Duodenal mucosa (tissue), 2 donors: ENCODE measurements around the gene CER1.

Experiments used
- H3K27ac ChIP-seq: one replicate; pipeline ENCODE4 v1.7.0; 2013; ENCODE audit warnings: low read depth, low read length
- H3K27me3 ChIP-seq, 2 donors: one replicate each; pipeline ENCODE4 v1.7.0; 2013; ENCODE audit warnings: low read length in 2 of 2, control low read depth in 1 of 2; ENCODE audit not compliant: insufficient read depth in 2 of 2, control insufficient read depth in 1 of 2
- H3K36me3 ChIP-seq, 2 donors: one replicate each; pipeline ENCODE4 v1.7.0; 2013; ENCODE audit warnings: low read length in 2 of 2, control low read depth in 1 of 2; ENCODE audit not compliant: insufficient read depth in 2 of 2, control insufficient read depth in 1 of 2
- H3K4me1 ChIP-seq, 2 donors: one replicate each; pipeline ENCODE4 v1.7.0; 2013; ENCODE audit warnings: low read length in 2 of 2, control low read depth in 1 of 2; ENCODE audit not compliant: insufficient read depth in 2 of 2, control insufficient read depth in 1 of 2
- H3K4me3 ChIP-seq, 2 donors: one replicate each; pipeline ENCODE4 v1.7.0; 2013; ENCODE audit warnings: low read length in 2 of 2, low read depth in 1 of 2
- H3K9ac ChIP-seq, 2 donors: one replicate each; pipeline ENCODE4 v1.7.0; 2013; ENCODE audit warnings: low read length in 2 of 2, low read depth in 1 of 2
- H3K9me3 ChIP-seq, 2 donors: one replicate each; pipeline ENCODE4 v1.7.0; 2013; ENCODE audit warnings: low read length in 2 of 2, control low read depth in 1 of 2; ENCODE audit not compliant: control insufficient read depth in 1 of 2

CER1 gene

GRCh38 chr9:14750821-14751220, 28.3 kb upstream of the CER1 start:
- no peaks in the 10 kb centered on the region for H3K27me3 ChIP-seq
- H3K9ac ChIP-seq: no peak overlapping the region
- H3K9me3 ChIP-seq: no peaks in the 10 kb centered on the region
- H3K27ac ChIP-seq: no peak overlapping the region
- H3K4me3 ChIP-seq: no peak overlapping the region
- H3K4me1 ChIP-seq: peaks cover 0 to 14% of the 10 kb centered on the region in 2 donors
- peaks cover 0 to 24% of the 10 kb centered on the region in 2 donors for H3K36me3 ChIP-seq

GRCh38 chr9:14749741-14750211, 27.2 kb upstream of the CER1 start:
- H3K27ac ChIP-seq: no peak overlapping the region
- H3K9ac ChIP-seq: no peak overlapping the region
- no peaks in the 10 kb centered on the region for H3K9me3 ChIP-seq
- H3K27me3 ChIP-seq: no peaks in the 10 kb centered on the region
- peaks cover 0 to 20% of the 10 kb centered on the region in 2 donors for H3K36me3 ChIP-seq
- no peak overlapping the region for H3K4me3 ChIP-seq
- peaks cover 0 to 14% of the 10 kb centered on the region in 2 donors for H3K4me1 ChIP-seq

- Histone ChIP-seq H3K4me1 (peaks cover 0 to 14% of the 10 kb centered on the region in 2 donors), H3K9me3 (no peaks in the 10 kb centered on the region), H3K36me3 (peaks cover 0 to 20% of the 10 kb centered on the region in 2 donors), H3K27me3 (no peaks in the 10 kb centered on the region), H3K4me3 (no peak overlapping the region), H3K27ac (no peak overlapping the region), H3K9ac (no peak overlapping the region)
Measured at GRCh38 chr9:14748373-14748772, 25.8 kb upstream of the CER1 start.

GRCh38 chr9:14747111-14747510, 24.6 kb upstream of the CER1 start:
- Histone ChIP-seq H3K4me3 (no peak overlapping the region), H3K9me3 (no peaks in the 10 kb centered on the region), H3K36me3 (peaks cover 0 to 20% of the 10 kb centered on the region in 2 donors), H3K27me3 (no peaks in the 10 kb centered on the region), H3K4me1 (peaks cover 0 to 3% of the 10 kb centered on the region in 2 donors), H3K27ac (no peak overlapping the region), H3K9ac (no peak overlapping the region)

GRCh38 chr9:14746626-14747025, 24.1 kb upstream of the CER1 start:
- H3K27me3 ChIP-seq: no peaks in the 10 kb centered on the region
- H3K4me3 ChIP-seq: no peak overlapping the region
- peaks cover 0 to 20% of the 10 kb centered on the region in 2 donors for H3K36me3 ChIP-seq
- H3K4me1 ChIP-seq: no peaks in the 10 kb centered on the region
- H3K27ac ChIP-seq: no peak overlapping the region
- no peaks in the 10 kb centered on the region for H3K9me3 ChIP-seq
- H3K9ac ChIP-seq: no peak overlapping the region

GRCh38 chr9:14744768-14745167, 22.2 kb upstream of the CER1 start:
- no peak overlapping the region for H3K27ac ChIP-seq
- H3K9ac ChIP-seq: no peak overlapping the region
- H3K27me3 ChIP-seq: no peaks in the 10 kb centered on the region
- H3K9me3 ChIP-seq: no peaks in the 10 kb centered on the region
- H3K4me1 ChIP-seq: no peaks in the 10 kb centered on the region
- H3K4me3 ChIP-seq: no peak overlapping the region
- H3K36me3 ChIP-seq: peaks cover 0 to 14% of the 10 kb centered on the region in 2 donors

GRCh38 chr9:14741369-14741768, 18.8 kb upstream of the CER1 start:
- H3K9me3 ChIP-seq: no peaks in the 10 kb centered on the region
- H3K27me3 ChIP-seq: no peaks in the 10 kb centered on the region
- H3K36me3 ChIP-seq: peaks cover 0 to 8% of the 10 kb centered on the region in 2 donors
- H3K4me1 ChIP-seq: no peaks in the 10 kb centered on the region
- no peak overlapping the region for H3K4me3 ChIP-seq
- no peak overlapping the region for H3K9ac ChIP-seq
- H3K27ac ChIP-seq: no peak overlapping the region

GRCh38 chr9:14733133-14733532, 10.6 kb upstream of the CER1 start:
- no peaks in the 10 kb centered on the region for H3K9me3 ChIP-seq
- H3K27me3 ChIP-seq: no peaks in the 10 kb centered on the region
- no peak overlapping the region for H3K4me3 ChIP-seq
- no peak overlapping the region for H3K9ac ChIP-seq
- H3K4me1 ChIP-seq: no peaks in the 10 kb centered on the region
- peaks cover 0 to 5% of the 10 kb centered on the region in 2 donors for H3K36me3 ChIP-seq
- no peak overlapping the region for H3K27ac ChIP-seq

- H3K9ac ChIP-seq: no peak overlapping the region
- H3K4me1 ChIP-seq: no peaks in the 10 kb centered on the region
- no peak overlapping the region for H3K4me3 ChIP-seq
- no peaks in the 10 kb centered on the region for H3K36me3 ChIP-seq
- no peak overlapping the region for H3K27ac ChIP-seq
- no peaks in the 10 kb centered on the region for H3K27me3 ChIP-seq
- no peaks in the 10 kb centered on the region for H3K9me3 ChIP-seq
Measured at GRCh38 chr9:14731294-14731981, 8.9 kb upstream of the CER1 start.

- Histone ChIP-seq H3K9ac (no peak overlapping the region), H3K4me3 (no peak overlapping the region), H3K4me1 (no peaks in the 10 kb centered on the region), H3K9me3 (no peaks in the 10 kb centered on the region), H3K27me3 (no peaks in the 10 kb centered on the region), H3K27ac (no peak overlapping the region), H3K36me3 (no peaks in the 10 kb centered on the region)
Measured at GRCh38 chr9:14730461-14730898, 7.9 kb upstream of the CER1 start.
